ENCODE measurements around the gene TLCD2.

- TF ChIP-seq CTCF (IDR thresholded peaks at IDR 0.05) = no peak
- TF ChIP-seq E2F5 (CRISPR knock-in tag; IDR thresholded peaks at IDR 0.05) = no peak
- no peak for TF ChIP-seq IRF1 (CRISPR knock-in tag; IDR thresholded peaks at IDR 0.05)
- TF ChIP-seq USF2 (CRISPR knock-in tag; IDR thresholded peaks at IDR 0.05) = no peak
- no peak for TF ChIP-seq PREB (CRISPR knock-in tag; IDR thresholded peaks at IDR 0.05; ENCODE audit: borderline replicate concordance)
- no peak for TF ChIP-seq FOXJ3 (CRISPR knock-in tag; IDR thresholded peaks at IDR 0.05; ENCODE audit: borderline replicate concordance)
- no peak for TF ChIP-seq TEAD4 (CRISPR knock-in tag; IDR thresholded peaks at IDR 0.05)
These were observed 23.6 kb upstream of the TLCD2 start for GRCh38 chr17:1733759-1734158.

Data from WTC11 (cell line).